Gastrocnemius medialis (tissue), 4 donors: ENCODE data around the gene PSTPIP1. TPM values are rescaled to one million over a fixed set of nuclear protein-coding genes. Genes with fewer than 3 reads are reported as not detected.

Source experiments
- ATAC-seq, 2 donors: fragments of 150-250 bp; one replicate each; pipeline ENCODE4 v1.9.1; 2016
- DNase-seq, 2 donors: peaks; one replicate each; pipeline ENCODE4 v3.0.0-alpha.2; 2019
- H3K27ac ChIP-seq, 4 donors: fragments of 200-600 bp; sonication (generic); 1 replicate in 1 of 4; 2 replicates in 3 of 4; pipeline ENCODE4 v1.5.1; 2016 to 2018; ENCODE audit warnings: mild to moderate bottlenecking in 2 of 4, moderate library complexity in 1 of 4
- H3K27me3 ChIP-seq, 3 donors: fragments of 200-600 bp; sonication (generic) in 2 of 3; 1 replicate in 1 of 3; 2 replicates in 2 of 3; pipeline versions ENCODE4 v1.5.1 to v1.6.0; 2016 to 2019; ENCODE audit warnings: mild to moderate bottlenecking in 1 of 3, moderate library complexity in 1 of 3
- H3K36me3 ChIP-seq, 2 donors: fragments of 200-600 bp; sonication (generic) in 1 of 2; one replicate each; pipeline ENCODE4 v1.5.1; 2017 to 2018
- H3K4me1 ChIP-seq, 2 donors: fragments of 200-600 bp; sonication (generic) in 1 of 2; one replicate each; pipeline ENCODE4 v1.5.1; 2016 to 2017; ENCODE audit warnings: mild to moderate bottlenecking in 2 of 2
- H3K4me3 ChIP-seq, 4 donors: fragments of 200-600 bp; sonication (generic) in 3 of 4; 1 replicate in 1 of 4; 2 replicates in 3 of 4; pipeline ENCODE4 v1.5.1; 2016 to 2019; ENCODE audit warnings: mild to moderate bottlenecking in 2 of 4
- H3K9me3 ChIP-seq, 3 donors: fragments of 200-600 bp; sonication (generic) in 2 of 3; 1 replicate in 1 of 3; 2 replicates in 2 of 3; pipeline ENCODE4 v1.5.1; 2016 to 2019
- POLR2A ChIP-seq, 2 donors: fragments of 450-650 bp; IDR thresholded peaks; one replicate each; pipeline ENCODE4 v1.6.1; 2017; ENCODE audit warnings: antibody characterized with exemption in 2 of 2, mild to moderate bottlenecking in 2 of 2, moderate library complexity in 2 of 2
- in situ Hi-C, 4 donors: fragments of 200-750 bp; cut with MboI; loops; one replicate each; pipeline versions ENCODE4 v1.15.0 to v1.8.0; 2017; ENCODE audit warnings: low sequenced_read_pairs in 4 of 4
- intact Hi-C: fragments of 100-400 bp; cut with DNase I; formaldehyde crosslinking; loops from one replicate; pipeline ENCODE4 v1.15.1; 2023; ENCODE audit warnings: low total_unique reads
- total RNA-seq, 4 donors: library from RNA; depleted of rRNA; stranded (reverse); fragments of >200 nt; gene quantifications; one replicate each; pipeline versions ENCODE4 v1.1.0 to v1.2.3, GENCODE V29; 2016
- TF ChIP-seq, protein P1 (sequence below), 5 experiments: fragments of 450-650 bp in 3 of 5; fragments of 200-600 bp in 2 of 5; sonication (generic) in 2 of 5; IDR thresholded peaks in 4 of 5; conservative IDR thresholded peaks in 1 of 5; 1 replicate in 4 of 5; 2 replicates in 1 of 5; pipeline ENCODE4 v1.5.1; 2016 to 2019; ENCODE audit warnings: antibody characterized with exemption in 5 of 5, mild to moderate bottlenecking in 3 of 5, moderate library complexity in 3 of 5

PSTPIP1 gene
- total RNA-seq, 4 donors from 2014 or later: 0.76 to 5.2 (median 3.1) TPM; not detected in 1

DNA sequence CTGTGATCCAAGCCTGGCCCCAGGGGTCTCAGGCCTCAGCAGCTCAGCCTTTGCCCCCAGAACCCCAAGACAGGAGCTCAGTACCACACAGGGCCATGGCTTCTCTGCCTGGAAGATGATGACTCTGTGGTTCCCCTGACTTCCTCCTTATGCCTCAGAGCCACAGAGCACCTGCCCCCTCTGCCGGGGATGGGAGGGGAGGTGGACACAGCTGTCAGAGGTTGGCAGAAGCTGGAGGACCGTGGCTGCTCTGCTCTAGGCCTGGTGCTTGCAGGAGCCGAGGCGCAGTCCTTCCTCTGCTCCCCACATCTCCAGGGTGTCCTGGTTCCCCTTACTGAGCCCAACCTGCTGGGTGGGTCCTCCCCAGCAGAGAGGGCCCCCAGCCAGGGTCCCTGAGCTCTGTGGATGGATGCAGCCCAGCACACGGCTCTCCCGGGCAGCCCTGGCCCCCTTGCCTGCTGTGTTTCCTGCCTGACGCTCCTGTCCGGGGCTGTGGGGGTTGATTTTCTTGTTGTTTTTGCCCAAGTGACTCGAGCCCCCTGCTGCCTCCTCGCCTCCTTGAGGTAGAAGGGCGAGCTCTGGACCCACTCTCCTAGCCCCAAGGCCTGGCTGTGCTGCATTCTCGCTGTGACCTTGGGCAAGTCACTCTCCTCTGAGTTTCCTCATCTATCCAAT is 36.6 kb downstream of the PSTPIP1 start:
- peak in 1 of 2 donors; percentile 32 for DNase-seq
- ATAC-seq: no peak
- in situ Hi-C loops: no loop called here
- Histone ChIP-seq H3K27ac (no peak overlapping the region), H3K27me3 (no peaks in the 10 kb centered on the region), H3K4me1 (peaks cover 0 to 19% of the 10 kb centered on the region in 2 donors), H3K36me3 (no peaks in the 10 kb centered on the region), H3K9me3 (no peaks in the 10 kb centered on the region), H3K4me3 (no peak overlapping the region)
- intact Hi-C loops: no loop called here
- TF ChIP-seq, protein P1, sequence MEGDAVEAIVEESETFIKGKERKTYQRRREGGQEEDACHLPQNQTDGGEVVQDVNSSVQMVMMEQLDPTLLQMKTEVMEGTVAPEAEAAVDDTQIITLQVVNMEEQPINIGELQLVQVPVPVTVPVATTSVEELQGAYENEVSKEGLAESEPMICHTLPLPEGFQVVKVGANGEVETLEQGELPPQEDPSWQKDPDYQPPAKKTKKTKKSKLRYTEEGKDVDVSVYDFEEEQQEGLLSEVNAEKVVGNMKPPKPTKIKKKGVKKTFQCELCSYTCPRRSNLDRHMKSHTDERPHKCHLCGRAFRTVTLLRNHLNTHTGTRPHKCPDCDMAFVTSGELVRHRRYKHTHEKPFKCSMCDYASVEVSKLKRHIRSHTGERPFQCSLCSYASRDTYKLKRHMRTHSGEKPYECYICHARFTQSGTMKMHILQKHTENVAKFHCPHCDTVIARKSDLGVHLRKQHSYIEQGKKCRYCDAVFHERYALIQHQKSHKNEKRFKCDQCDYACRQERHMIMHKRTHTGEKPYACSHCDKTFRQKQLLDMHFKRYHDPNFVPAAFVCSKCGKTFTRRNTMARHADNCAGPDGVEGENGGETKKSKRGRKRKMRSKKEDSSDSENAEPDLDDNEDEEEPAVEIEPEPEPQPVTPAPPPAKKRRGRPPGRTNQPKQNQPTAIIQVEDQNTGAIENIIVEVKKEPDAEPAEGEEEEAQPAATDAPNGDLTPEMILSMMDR (IDR thresholded peaks at IDR 0.05 in 4 of 5, conservative IDR thresholded peaks at IDR 0.05 in 1 of 5): no peak
- no peak for TF ChIP-seq POLR2A (IDR thresholded peaks at IDR 0.05)

DNA sequence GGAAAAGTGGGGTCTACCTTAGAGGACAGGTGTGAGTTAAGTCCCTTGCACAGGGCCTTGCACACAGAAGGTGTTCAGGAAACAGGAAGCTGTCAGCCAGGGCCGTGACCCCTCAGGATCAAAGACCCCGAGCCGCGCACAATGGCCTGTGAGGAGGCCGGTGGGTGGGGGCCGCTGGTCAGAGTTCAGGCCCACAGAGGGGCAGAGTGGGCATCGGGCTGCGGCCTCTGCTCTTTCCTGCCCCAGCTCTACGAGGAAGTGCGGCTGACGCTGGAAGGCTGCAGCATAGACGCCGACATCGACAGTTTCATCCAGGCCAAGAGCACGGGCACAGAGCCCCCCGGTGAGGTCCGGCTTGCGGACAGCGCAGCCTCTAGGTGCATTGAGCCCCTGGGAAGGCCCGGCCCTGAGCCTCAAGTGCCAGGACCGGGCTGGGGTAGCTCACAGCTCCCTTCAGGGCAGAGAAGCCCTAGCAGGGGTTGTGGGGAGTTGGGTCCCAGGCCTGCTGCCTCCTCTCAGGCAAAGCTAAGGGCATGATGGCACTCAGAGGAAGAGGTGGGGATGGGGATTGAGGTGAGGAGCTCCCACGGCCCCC is 37.2 kb downstream of the PSTPIP1 start:
- H3K27me3 ChIP-seq: no peaks in the 10 kb centered on the region

DNA sequence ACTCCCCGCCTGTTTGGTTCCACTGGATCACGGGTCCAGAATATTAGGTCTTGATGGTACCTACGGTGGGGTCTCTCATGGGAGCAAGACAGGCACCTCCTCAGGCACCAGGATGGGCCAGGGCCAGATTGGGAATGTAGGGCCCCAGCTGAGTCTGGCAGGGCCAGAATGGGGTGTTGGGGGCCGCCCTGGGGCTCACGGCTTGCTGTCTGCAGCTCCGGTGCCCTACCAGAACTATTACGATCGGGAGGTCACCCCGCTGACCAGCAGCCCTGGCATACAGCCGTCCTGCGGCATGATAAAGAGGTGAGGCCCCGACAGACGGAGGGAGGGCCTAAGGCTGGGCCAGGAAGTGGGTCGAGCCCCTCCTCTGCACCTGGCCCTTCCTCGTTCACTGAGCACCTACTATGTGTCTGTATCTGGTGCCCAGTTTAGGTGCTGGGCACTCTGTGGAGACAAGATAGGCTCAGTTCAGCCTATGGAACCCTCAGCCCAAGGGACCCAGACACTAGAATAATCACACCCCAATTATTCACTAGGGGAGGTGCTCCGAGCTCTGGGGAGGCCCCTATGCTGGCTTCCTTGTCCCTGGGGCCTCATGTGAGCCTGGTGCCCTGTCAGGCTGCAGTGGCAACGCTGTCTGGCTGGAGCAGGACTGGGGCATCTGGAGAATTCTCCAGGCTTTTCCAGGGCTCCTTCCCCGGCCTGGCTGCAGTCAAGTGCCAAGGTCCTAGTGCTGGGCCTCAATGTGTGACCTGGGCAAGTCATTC is 37.9 kb downstream of the PSTPIP1 start:
- H3K9me3 ChIP-seq: no peaks in the 10 kb centered on the region
- TF ChIP-seq POLR2A (IDR thresholded peaks at IDR 0.05): no peak
- TF ChIP-seq, protein P1 (IDR thresholded peaks at IDR 0.05 in 4 of 5, conservative IDR thresholded peaks at IDR 0.05 in 1 of 5): no peak
- H3K27me3 ChIP-seq: no peaks in the 10 kb centered on the region
- no peak overlapping the region for H3K27ac ChIP-seq
- H3K4me1 ChIP-seq: peaks cover 0 to 17% of the 10 kb centered on the region in 2 donors
- intact Hi-C loops (no loop called here), in situ Hi-C loops (no loop called here)
- H3K4me3 ChIP-seq: no peak overlapping the region
- H3K36me3 ChIP-seq: no peaks in the 10 kb centered on the region
- ATAC-seq: no peak
- DNase-seq: peak in 1 of 2 donors; percentile 9

More for the DNA sequence above, 37.2 kb downstream of the PSTPIP1 start:
- DNase-seq (peak in 1 of 2 donors; percentile 9), ATAC-seq (no peak)
- peaks cover 0 to 19% of the 10 kb centered on the region in 2 donors for H3K4me1 ChIP-seq
- no peaks in the 10 kb centered on the region for H3K9me3 ChIP-seq
- H3K27ac ChIP-seq: no peak overlapping the region
- H3K36me3 ChIP-seq: no peaks in the 10 kb centered on the region
- no peak overlapping the region for H3K4me3 ChIP-seq
- in situ Hi-C loops (no loop called here), intact Hi-C loops (no loop called here)
- TF ChIP-seq, protein P1 (IDR thresholded peaks at IDR 0.05 in 4 of 5, conservative IDR thresholded peaks at IDR 0.05 in 1 of 5): no peak
- TF ChIP-seq POLR2A (IDR thresholded peaks at IDR 0.05): no peak

DNA sequence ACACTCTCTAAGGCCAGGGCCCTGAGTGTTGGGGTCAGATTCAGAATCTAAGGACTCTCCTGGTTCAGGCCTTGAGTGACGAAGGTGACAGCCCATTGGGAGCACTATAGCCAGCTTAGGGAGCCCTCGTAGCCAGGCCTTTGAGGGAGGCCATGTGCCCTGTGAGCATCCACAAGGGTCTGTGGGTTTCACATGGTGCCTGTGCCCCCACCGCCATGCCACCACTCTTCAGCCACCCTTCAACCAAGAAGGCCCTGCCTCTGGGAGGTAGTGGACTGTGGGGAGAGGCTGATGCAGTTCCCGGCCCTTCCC is 38.4 kb downstream of the PSTPIP1 start:
- ATAC-seq: no peak
- no peaks in the 10 kb centered on the region for H3K36me3 ChIP-seq
- peak in 1 of 2 donors; percentile 9 for DNase-seq
- no peak overlapping the region for H3K27ac ChIP-seq
- no peaks in the 10 kb centered on the region for H3K27me3 ChIP-seq
- peaks cover 0 to 12% of the 10 kb centered on the region in 2 donors for H3K4me1 ChIP-seq
- no peak for TF ChIP-seq POLR2A (IDR thresholded peaks at IDR 0.05)
- TF ChIP-seq, protein P1 (IDR thresholded peaks at IDR 0.05 in 4 of 5, conservative IDR thresholded peaks at IDR 0.05 in 1 of 5): no peak
- in situ Hi-C loops (no loop called here), intact Hi-C loops (no loop called here)
- H3K9me3 ChIP-seq: no peaks in the 10 kb centered on the region
- no peak overlapping the region for H3K4me3 ChIP-seq
